Psoas muscle (tissue), 8 donors: Measurements from ENCODE around the gene TM9SF2. TPM values are rescaled to one million over a fixed set of nuclear protein-coding genes. Genes with fewer than 3 reads are reported as not detected.
A peak's percentile ranks its signal among the peaks of the same experiment; 100 is the strongest.

ENCODE experiments used
- ATAC-seq, 4 donors: fragments of 200-7000 bp; cut with Tn5 transposase; one replicate each; pipeline ENCODE4 v1.9.1; 2020; ENCODE audit warnings: moderate library complexity in 3 of 4, mild to moderate bottlenecking in 2 of 4
- DNase-seq, 2 donors: peaks; one replicate each; pipeline ENCODE4 v3.0.0-alpha.2; 2020
- H3K27ac ChIP-seq: fragments of 200-600 bp; one replicate; pipeline ENCODE4 v1.8.0; 2022
- H3K27me3 ChIP-seq, 3 donors: fragments of 200-600 bp in 1 of 3; one replicate each; pipeline versions ENCODE4 v1.6.1 to v1.8.0; 2013 to 2022; ENCODE audit warnings: low read length in 2 of 3, mild to moderate bottlenecking in 2 of 3, moderate library complexity in 1 of 3; ENCODE audit not compliant: insufficient read depth in 3 of 3
- H3K36me3 ChIP-seq, 2 donors: fragments of 200-600 bp in 1 of 2; one replicate each; pipeline versions ENCODE4 v1.6.1 to v1.8.0; 2013 to 2022; ENCODE audit warnings: low read depth in 1 of 2, mild to moderate bottlenecking in 1 of 2, moderate library complexity in 1 of 2; ENCODE audit not compliant: insufficient read depth in 1 of 2
- H3K4me1 ChIP-seq: fragments of 200-600 bp; one replicate; pipeline ENCODE4 v1.8.0; 2022
- H3K4me3 ChIP-seq: fragments of 200-600 bp; one replicate; pipeline ENCODE4 v1.8.0; 2022; ENCODE audit warnings: mild to moderate bottlenecking
- H3K9me3 ChIP-seq: fragments of 200-600 bp; one replicate; pipeline ENCODE4 v1.8.0; 2022
- CTCF ChIP-seq: fragments of 200-600 bp; IDR thresholded peaks from one replicate; pipeline ENCODE4 v1.8.0; 2022; ENCODE audit warnings: antibody characterized with exemption
- WGBS, 3 donors: extraction: QIAGEN DNeasy Blood & Tissue Kit; methylation state at CpG; one replicate each; pipeline versions ENCODE4 v1.1.6 to v1.1.7; 2013; 5-methylcytosine and 5-hydroxymethylcytosine counted together
- intact Hi-C, 2 donors: fragments of 100-400 bp; cut with DNase I; formaldehyde crosslinking; loops; one replicate each; pipeline versions ENCODE4 v1.11.0 to v1.14.2; 2022
- polyA plus RNA-seq, 3 donors: library from polyadenylated mRNA; stranded (reverse); fragments of 200-250 nt; gene quantifications; one replicate each; pipeline ENCODE4 v1.2.3, GENCODE V29; 2013
- total RNA-seq, 4 donors: library from RNA; stranded (reverse); fragmentation: NEBNext Ultra II Directional in 2 of 4; extraction: Animal tissue kit (Norgen Biotek cat#: 25700) in 2 of 4; gene quantifications; one replicate each; pipeline versions ENCODE4 v1.2.1 to v1.2.4, GENCODE V29; 2021 to 2023
- donor health status: healthy with polysubstance abuse.
- donor health status: DM: no; HTN: no; CAD: no; lungs with moderate emphysema.
- donor health status: Bipolar disorder and iron deficiency.
- donor health status: healthy.
- donor health status: DM: yes; HTN: yes; CAD: no.
- donor health status: DM: no; HTN: no; CAD: no.
- donor health status: DM: no; HTN: no; CAD: no.
- donor health status: DM: yes; HTN: yes; CAD: no.

Gene TM9SF2
- total and polyA plus RNA-seq, 7 donors, result 28.5 to 58.6 (median 42.3) TPM

GRCh38 chr13:99582511-99582910, 81.2 kb downstream of the TM9SF2 start:
- Histone ChIP-seq H3K9me3 (no peaks in the 10 kb centered on the region), H3K4me1 (no peaks in the 10 kb centered on the region), H3K36me3 (no peaks in the 10 kb centered on the region), H3K4me3 (no peak overlapping the region), H3K27me3 (no peaks in the 10 kb centered on the region), H3K27ac (no peak overlapping the region)
- DNase-seq (no peak), ATAC-seq (no peak)
- WGBS, 3 donors, result 52 to 79% (median 74%) methylated on average over 3 of the region's 3 CpGs
- TF ChIP-seq CTCF, result no peak
- intact Hi-C loops, result no loop called here

GRCh38 chr13:99585609-99586008, 84.3 kb downstream of the TM9SF2 start:
- Histone ChIP-seq H3K27ac (no peak overlapping the region), H3K27me3 (no peaks in the 10 kb centered on the region), H3K4me1 (peaks cover 5% of the 10 kb centered on the region), H3K4me3 (no peak overlapping the region), H3K36me3 (no peaks in the 10 kb centered on the region), H3K9me3 (no peaks in the 10 kb centered on the region)
- ATAC-seq (no peak), DNase-seq (no peak)
- no peak for TF ChIP-seq CTCF
- intact Hi-C loops, result no loop called here
- 78 to 88% (median 82%) methylated on average over 3 of the region's 3 CpGs for WGBS, 3 donors

- no peak for TF ChIP-seq CTCF
- 84 to 86% (median 85%) methylated on average over 8 of the region's 8 CpGs for WGBS, 3 donors
- intact Hi-C loops, result no loop called here
- Histone ChIP-seq H3K4me3 (no peak overlapping the region), H3K27me3 (no peaks in the 10 kb centered on the region), H3K36me3 (no peaks in the 10 kb centered on the region), H3K27ac (no peak overlapping the region), H3K4me1 (peaks cover 5% of the 10 kb centered on the region), H3K9me3 (no peaks in the 10 kb centered on the region)
- ATAC-seq, result no peak
- no peak for DNase-seq
These were observed 85.7 kb downstream of the TM9SF2 start for GRCh38 chr13:99587021-99587420.

DNA sequence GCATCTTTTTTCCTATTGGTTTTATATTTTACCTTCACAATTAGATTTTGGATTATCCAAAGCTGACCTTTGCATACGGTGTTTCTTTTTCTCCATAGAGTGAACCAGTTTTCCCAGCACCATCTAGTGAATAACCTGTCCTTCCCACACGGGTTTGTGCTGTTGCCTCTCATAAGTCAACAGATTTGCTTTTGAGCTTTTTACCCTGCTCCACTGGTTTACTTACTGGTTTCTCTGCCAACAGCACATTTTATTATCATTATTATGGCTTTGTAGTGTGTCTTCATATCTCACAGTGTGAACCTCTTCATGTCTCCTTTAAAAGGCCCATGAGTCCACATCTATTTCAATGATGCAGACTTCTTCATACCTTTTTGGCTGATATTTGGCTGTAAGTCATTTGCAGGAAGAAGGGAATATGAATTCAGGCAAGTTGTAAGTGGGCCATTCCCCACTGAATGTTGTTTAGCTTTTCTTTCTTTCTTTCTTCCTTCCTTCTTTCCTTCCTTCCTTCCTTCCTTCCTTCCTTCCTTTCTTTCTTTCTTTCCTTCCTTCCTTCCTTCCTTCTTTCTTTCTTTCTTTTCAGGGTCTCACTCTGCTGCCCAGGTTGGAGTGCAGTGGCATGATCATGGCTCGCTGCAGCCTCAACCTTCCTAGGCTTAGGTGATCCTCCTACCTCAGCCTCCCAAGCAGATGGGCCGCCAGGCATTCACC, 86.8 kb downstream of the TM9SF2 start:
- Histone ChIP-seq H3K27ac (no peak overlapping the region), H3K4me1 (peaks cover 5% of the 10 kb centered on the region), H3K27me3 (no peaks in the 10 kb centered on the region), H3K9me3 (no peaks in the 10 kb centered on the region), H3K4me3 (no peak overlapping the region), H3K36me3 (no peaks in the 10 kb centered on the region)
- DNase-seq, result no peak
- TF ChIP-seq CTCF, result no peak
- no peak for ATAC-seq
- 93 to 97% (median 95%) methylated on average over 4 of the region's 4 CpGs for WGBS, 3 donors
- intact Hi-C loops, result no loop called here

- Histone ChIP-seq H3K4me1 (peaks cover 5% of the 10 kb centered on the region), H3K27ac (no peak overlapping the region), H3K27me3 (no peaks in the 10 kb centered on the region), H3K4me3 (no peak overlapping the region), H3K36me3 (no peaks in the 10 kb centered on the region), H3K9me3 (no peaks in the 10 kb centered on the region)
- WGBS, 3 donors, result 44 to 51% (median 48%) methylated on average over 6 of the region's 6 CpGs
- DNase-seq (no peak), ATAC-seq (peak; percentile 80 to 95 (median 83))
- no peak for TF ChIP-seq CTCF
- intact Hi-C loops, result no loop called here
These were observed 88.3 kb downstream of the TM9SF2 start for GRCh38 chr13:99589575-99589974.
